HG03575 (cell line): ENCODE measurements around the gene SLCO4A1.

Source experiments
- ATAC-seq: cut with Tn5 transposase; IDR thresholded peaks from one replicate; pipeline ENCODE4 v1.9.1; 2021; ENCODE audit not compliant: unreplicated experiment, insufficient number of reproducible peaks, low FRiP score; ENCODE audit errors: extremely low read depth

Gene SLCO4A1

GRCh38 chr20:62634330-62634967 is 7.9 kb upstream of the SLCO4A1 start:
- ATAC-seq, result no peak

GRCh38 chr20:62635232-62635631 is 7.1 kb upstream of the SLCO4A1 start:
- ATAC-seq, result no peak

- ATAC-seq, result no peak
These were observed 6.5 kb upstream of the SLCO4A1 start for GRCh38 chr20:62635852-62636251.

- no peak for ATAC-seq
These were observed 5.9 kb upstream of the SLCO4A1 start for GRCh38 chr20:62636446-62636845.

GRCh38 chr20:62637110-62637509 is 5.2 kb upstream of the SLCO4A1 start:
- no peak for ATAC-seq

- no peak for ATAC-seq
These were observed 4.7 kb upstream of the SLCO4A1 start for GRCh38 chr20:62637521-62638054.

GRCh38 chr20:62638055-62638570 is 4.2 kb upstream of the SLCO4A1 start:
- no peak for ATAC-seq

- no peak for ATAC-seq
These were observed 3.5 kb upstream of the SLCO4A1 start for GRCh38 chr20:62638679-62639406.

GRCh38 chr20:62639765-62640164 is 2.5 kb upstream of the SLCO4A1 start:
- no peak for ATAC-seq

GRCh38 chr20:62640870-62641269 is 1.4 kb upstream of the SLCO4A1 start:
- no peak for ATAC-seq

- ATAC-seq, result no peak
These were observed 817 bp upstream of the SLCO4A1 start for GRCh38 chr20:62641321-62642050.

GRCh38 chr20:62642666-62643520 is 590 bp downstream of the SLCO4A1 start:
- ATAC-seq, result no peak

GRCh38 chr20:62643521-62644043 is 1.3 kb downstream of the SLCO4A1 start:
- no peak for ATAC-seq

GRCh38 chr20:62644044-62644795 is 1.9 kb downstream of the SLCO4A1 start:
- ATAC-seq, result no peak

GRCh38 chr20:62644802-62645496 is 2.6 kb downstream of the SLCO4A1 start:
- ATAC-seq, result no peak

- no peak for ATAC-seq
These were observed 3.3 kb downstream of the SLCO4A1 start for GRCh38 chr20:62645613-62646012.

GRCh38 chr20:62646851-62647520 is 4.7 kb downstream of the SLCO4A1 start:
- ATAC-seq, result no peak
